HEK293 (cell line): ENCODE measurements around the gene SYNE1.

Source experiments
- CTCF ChIP-seq: fragments of 450-650 bp; formaldehyde crosslinking; IDR thresholded peaks from 2 replicates; pipeline ENCODE4 v1.5.1; 2016; ENCODE audit warnings: missing biosample characterization, missing genetic modification characterization
- HOXC10 ChIP-seq: sonication (generic); formaldehyde crosslinking; IDR thresholded peaks from 2 replicates; pipeline ENCODE4 v1.8.1; 2023; ENCODE audit warnings: mild to moderate bottlenecking, missing genetic modification reagents
- KLF1 ChIP-seq: fragments of 450-650 bp; formaldehyde crosslinking; IDR thresholded peaks from 2 replicates; pipeline ENCODE4 v1.5.1; 2016; ENCODE audit warnings: missing biosample characterization, missing genetic modification characterization
- KLF10 ChIP-seq: fragments of 450-650 bp; IDR thresholded peaks from 2 replicates; pipeline ENCODE4 v1.5.1; 2018; ENCODE audit warnings: missing biosample characterization, mild to moderate bottlenecking, missing genetic modification characterization
- KLF16 ChIP-seq: fragments of 450-650 bp; formaldehyde crosslinking; IDR thresholded peaks from 2 replicates; pipeline ENCODE4 v1.5.1; 2017; ENCODE audit warnings: missing biosample characterization, missing genetic modification characterization
- PATZ1 ChIP-seq: fragments of 450-650 bp; formaldehyde crosslinking; IDR thresholded peaks from 2 replicates; pipeline ENCODE4 v1.5.1; 2016; ENCODE audit warnings: missing biosample characterization, missing genetic modification characterization
- PBX3 ChIP-seq: sonication (generic); formaldehyde crosslinking; IDR thresholded peaks from 2 replicates; pipeline ENCODE4 v1.8.1; 2022; ENCODE audit warnings: mild to moderate bottlenecking, moderate library complexity, missing genetic modification reagents
- REST ChIP-seq: fragments of 450-650 bp; formaldehyde crosslinking; IDR thresholded peaks from 2 replicates; pipeline ENCODE4 v1.5.1; 2016; ENCODE audit warnings: missing biosample characterization, missing genetic modification characterization
- SP3 ChIP-seq: fragments of 450-650 bp; formaldehyde crosslinking; IDR thresholded peaks from 2 replicates; pipeline ENCODE4 v1.5.1; 2016; ENCODE audit warnings: missing biosample characterization, missing genetic modification characterization
- ZBTB8A ChIP-seq: fragments of 450-650 bp; formaldehyde crosslinking; IDR thresholded peaks from 2 replicates; pipeline ENCODE4 v1.5.1; 2016; ENCODE audit warnings: missing biosample characterization, missing genetic modification characterization
- ZNF274 ChIP-seq, 2 experiments: fragments of 200-500 bp in 1 of 2; fragments of 450-650 bp in 1 of 2; sonication (Bioruptor generic) in 1 of 2; formaldehyde crosslinking in 1 of 2; IDR thresholded peaks; 2 replicates each; pipeline versions ENCODE4 v1.5.1 to v1.6.1; 2014 to 2016; ENCODE audit warnings: borderline replicate concordance in 1 of 2, inconsistent platforms in 1 of 2, low read length in 1 of 2, missing biosample characterization in 1 of 2, missing genetic modification characterization in 1 of 2
- ZNF311 ChIP-seq: fragments of 450-650 bp; formaldehyde crosslinking; IDR thresholded peaks from 2 replicates; pipeline ENCODE4 v1.5.1; 2017; ENCODE audit warnings: missing biosample characterization, missing genetic modification characterization, borderline replicate concordance
- ZSCAN16 ChIP-seq: fragments of 450-650 bp; formaldehyde crosslinking; IDR thresholded peaks from 2 replicates; pipeline ENCODE4 v1.5.1; 2016; ENCODE audit warnings: missing biosample characterization, missing genetic modification characterization
- ZSCAN4 ChIP-seq: fragments of 450-650 bp; formaldehyde crosslinking; IDR thresholded peaks from 2 replicates; pipeline ENCODE4 v1.5.1; 2017; ENCODE audit warnings: missing biosample characterization, missing genetic modification characterization

GRCh38 chr6:152372945-152373344 lies 264.2 kb downstream of the SYNE1 start:
- TF ChIP-seq PATZ1 (tag by site-specific recombination) (no peak), CTCF (tag by site-specific recombination) (no peak), ZNF274 (IDR thresholded peaks at IDR 0.05; ENCODE audit: low read length) (no peak), ZNF274 (tag by site-specific recombination; IDR thresholded peaks at IDR 0.05; ENCODE audit: borderline replicate concordance) (no peak), ZSCAN16 (tag by site-specific recombination) (no peak), ZNF311 (no peak), KLF16 (tag by site-specific recombination) (no peak), ZBTB8A (no peak), HOXC10 (CRISPR knock-in tag) (no peak), SP3 (tag by site-specific recombination) (no peak), KLF10 (no peak), KLF1 (tag by site-specific recombination) (no peak), REST (tag by site-specific recombination) (no peak), ZSCAN4 (tag by site-specific recombination) (no peak), PBX3 (CRISPR knock-in tag) (no peak)
